ENCODE data around the gene VPS33B.
"Not testable (repeated sequence)": the region's sequence is repeated elsewhere in the genome, so short reads cannot be mapped to it uniquely, and the experiment has no call there.

Gene VPS33B

GRCh38 chr15:91027677-91028076 is 5.3 kb upstream of the VPS33B start:
- no peak for DNase-seq

GRCh38 chr15:91023720-91024119 is 1.3 kb upstream of the VPS33B start:
- no peak for DNase-seq

GRCh38 chr15:91022832-91023129 is 387 bp upstream of the VPS33B start:
- no peak for DNase-seq

- no peak for DNase-seq
Measured at GRCh38 chr15:91021516-91022074, 799 bp downstream of the VPS33B start.

DNA sequence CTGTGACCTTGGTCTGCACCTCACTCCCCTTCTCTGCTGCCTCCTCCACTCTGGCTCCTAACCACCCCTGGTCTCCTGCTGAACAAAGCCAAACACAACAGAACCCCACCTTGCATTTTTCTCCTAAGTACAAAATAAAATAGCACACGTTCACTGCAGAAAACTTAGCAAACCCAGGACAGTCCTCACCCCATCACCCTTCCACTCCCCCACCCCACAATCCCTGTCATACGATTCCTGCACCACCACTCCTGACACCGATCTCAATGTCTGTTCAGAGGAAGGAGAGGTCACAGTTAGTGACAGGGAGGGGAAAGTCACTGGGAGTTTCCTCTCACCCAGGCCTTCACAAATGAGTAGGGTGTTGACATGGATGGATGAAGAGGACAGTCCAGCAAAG is 4.2 kb downstream of the VPS33B start:
- no peak for DNase-seq

GRCh38 chr15:91017716-91018115 is 4.7 kb downstream of the VPS33B start:
- DNase-seq, result no peak

DNA sequence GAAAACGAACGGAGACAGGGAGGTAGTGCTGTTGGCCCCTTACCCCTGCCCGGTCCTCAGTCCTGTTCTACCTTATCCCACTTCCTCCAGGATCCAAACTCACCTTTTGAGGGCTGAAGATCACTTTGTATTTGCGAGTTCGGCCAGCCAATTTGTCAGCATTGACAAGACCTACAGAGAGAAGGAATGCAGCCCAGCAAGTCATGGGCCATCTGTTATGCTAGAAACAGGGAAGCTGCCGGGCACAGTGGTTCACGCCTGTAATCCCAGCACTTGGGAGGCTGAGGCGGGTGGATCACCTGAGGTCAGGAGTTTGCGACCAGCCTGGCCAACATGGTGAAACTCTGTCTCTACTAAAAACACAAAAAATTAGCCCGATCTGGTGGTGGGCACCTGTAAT is 8.7 kb downstream of the VPS33B start:
- not testable (repeated sequence) for DNase-seq

DNA sequence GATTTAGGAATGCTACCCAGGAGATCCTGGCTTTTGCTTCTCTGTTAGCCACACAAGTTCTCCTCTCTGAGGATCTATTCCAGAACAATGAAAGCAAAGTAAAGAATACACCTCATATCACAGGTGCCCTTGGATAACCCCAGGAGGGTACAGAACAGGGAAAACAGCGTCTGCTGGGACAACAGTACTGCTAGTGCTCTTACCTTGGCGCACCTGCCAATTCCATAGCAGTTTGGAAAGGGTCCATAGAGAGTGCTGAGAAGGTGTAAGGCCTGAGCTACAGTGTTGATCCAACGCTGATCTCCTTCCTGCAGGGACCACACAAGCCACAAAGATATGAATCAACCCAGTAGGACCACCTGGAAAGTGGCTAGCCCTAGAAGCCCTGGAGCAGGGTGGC is 15.1 kb downstream of the VPS33B start:
- DNase-seq, result no peak

DNA sequence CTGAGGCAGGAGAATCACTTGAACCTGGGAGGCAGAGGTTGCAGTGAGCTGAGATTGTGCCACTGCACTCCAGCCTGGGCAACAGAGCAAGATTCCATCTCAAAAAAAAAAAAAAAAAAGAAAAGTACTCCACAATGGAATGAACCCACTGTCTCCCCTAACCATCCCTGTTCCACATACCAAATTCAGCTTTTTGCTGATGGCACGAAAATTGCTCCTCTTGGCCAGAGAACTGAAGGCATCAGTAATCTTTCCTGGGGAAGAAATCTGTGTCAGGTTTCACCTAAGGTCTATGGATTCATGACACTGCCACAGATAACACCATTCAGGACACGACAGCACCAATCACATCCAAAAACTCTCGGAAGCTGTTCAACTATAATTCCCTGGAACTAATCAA is 21.2 kb downstream of the VPS33B start:
- no peak for DNase-seq

DNA sequence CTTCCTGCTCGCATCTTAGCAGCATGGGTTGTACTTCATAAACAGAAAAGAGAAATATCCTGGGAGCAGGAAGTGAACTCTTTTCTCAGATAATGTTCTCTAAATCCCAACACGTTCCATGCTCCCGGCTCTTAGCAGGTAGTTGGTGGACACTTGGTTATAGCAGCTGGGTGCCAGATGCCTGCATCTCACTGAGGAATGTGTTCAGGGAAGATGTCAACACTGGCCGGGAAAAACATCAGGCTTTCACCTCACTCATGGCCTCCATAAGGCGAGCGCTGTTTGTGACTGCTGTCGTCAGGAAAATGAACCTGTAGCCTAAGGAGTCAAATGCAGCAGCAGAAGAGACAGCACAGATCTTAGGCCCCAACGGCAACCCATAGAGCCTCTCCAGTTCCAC is 23.7 kb downstream of the VPS33B start:
- no peak for DNase-seq

DNA sequence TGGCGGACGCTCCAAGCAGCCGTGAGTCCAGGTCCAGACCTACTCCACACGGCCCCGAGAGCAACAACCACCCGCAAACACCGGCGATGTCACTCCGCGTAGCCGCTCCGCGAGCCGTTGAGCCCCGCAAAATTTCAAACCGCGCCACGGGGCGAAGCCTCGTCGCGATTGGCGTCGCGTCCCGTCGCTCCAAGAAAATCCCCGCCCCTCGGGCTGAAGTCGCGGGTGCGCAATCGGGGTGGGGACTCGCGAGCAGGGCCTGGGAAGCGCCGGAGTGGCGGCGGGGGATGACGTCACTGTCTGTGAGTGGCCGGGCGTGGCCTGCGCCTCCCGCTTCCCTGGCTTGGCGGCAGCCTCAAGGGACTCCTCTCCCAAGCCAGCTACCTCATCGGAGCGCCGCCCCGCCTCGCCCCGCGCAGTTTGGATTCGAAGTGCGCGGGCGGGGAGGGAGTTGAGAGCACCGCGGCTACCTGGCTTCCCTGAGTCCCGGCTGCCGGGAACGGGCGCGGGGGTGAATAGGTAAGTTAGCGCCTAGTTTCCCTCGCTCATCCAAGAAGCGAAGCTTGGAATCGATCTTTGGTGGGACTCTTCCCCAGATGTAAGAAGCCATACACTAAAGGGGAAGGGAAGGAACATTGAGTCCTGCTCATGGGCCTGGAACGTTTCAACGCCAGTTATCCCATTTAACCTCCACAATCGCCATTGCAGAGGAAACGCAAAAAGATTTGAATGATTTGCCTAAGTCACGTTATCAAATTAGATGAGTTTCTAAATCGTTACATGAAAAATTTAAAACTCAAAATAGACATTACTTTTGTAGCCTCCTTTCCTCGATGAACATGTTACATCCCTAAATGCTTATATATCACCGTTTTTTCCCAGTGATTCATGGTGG is 27.7 kb downstream of the VPS33B start, which contains the start of gene PRC1:
TSS of gene PRC1 (minus strand) at position 119 of the 895 bp plus-strand sequence. CDS start at position 1, 118 bp downstream.
- DNase-seq, result peak; percentile 99

DNA sequence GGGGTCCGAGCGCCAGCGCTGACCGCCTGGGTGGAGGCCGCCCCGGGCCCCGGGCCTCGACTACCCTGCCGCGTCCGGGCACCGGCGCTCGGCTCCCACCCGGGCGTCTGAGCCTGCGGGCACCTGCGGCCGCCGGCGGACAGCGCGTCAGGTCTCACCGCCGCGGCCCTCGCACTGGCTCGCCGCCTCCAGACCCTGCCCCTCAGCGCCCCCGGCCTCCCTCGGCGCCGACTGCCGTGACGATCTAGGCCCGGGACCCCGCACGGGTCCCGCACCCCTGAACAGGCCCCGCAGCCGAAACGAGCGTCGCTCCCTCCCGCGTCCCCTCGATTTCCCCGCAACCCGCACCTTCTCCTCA is 28.4 kb downstream of the VPS33B start:
- DNase-seq, result no peak

GRCh38 chr15:90991587-90992285 is 30.7 kb downstream of the VPS33B start:
- no peak for DNase-seq

DNA sequence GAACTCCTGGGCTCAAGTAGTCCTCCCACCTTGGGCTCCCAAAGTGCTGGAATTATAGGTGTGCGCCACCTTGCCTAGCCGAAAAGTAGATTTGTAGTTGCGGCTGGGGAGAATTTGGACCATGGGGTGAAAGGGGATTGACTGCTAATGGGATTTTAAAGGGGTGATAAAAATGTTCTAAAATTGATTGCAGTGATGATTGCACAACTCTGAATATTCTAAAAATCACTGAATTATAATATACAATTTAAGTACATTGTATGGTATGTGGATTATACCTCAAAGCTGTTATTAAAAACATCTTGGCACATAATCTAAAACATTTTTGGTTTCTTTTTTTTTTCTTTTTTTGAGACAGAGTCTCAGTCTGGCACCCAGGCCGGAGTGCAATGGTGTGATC is 31.9 kb downstream of the VPS33B start:
- no peak for DNase-seq

GRCh38 chr15:90989040-90989768 is 33.2 kb downstream of the VPS33B start:
- DNase-seq, result no peak

DNA sequence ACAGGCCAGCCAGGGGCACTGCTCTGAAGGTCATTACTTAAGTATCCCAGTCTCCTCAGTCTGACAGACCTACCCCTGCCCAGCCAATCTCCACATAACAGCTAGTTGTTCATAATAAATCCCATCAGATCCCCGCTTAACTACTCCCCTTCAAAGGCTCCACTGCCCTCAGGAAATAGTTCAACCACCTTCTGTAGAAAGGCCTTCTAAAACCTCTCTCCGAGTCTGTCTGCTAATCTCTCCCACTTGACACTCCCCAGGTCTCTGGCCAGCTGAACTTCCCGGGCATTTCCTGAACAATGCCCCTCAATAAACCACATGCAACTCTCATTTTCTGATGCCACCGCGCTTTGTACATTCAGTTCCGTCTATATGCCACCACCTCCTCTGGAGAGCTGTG is 34.1 kb downstream of the VPS33B start:
- DNase-seq, result no peak

- no peak for DNase-seq
Measured at GRCh38 chr15:90987561-90988141, 34.7 kb downstream of the VPS33B start.

GRCh38 chr15:90986790-90987507 is 35.4 kb downstream of the VPS33B start:
- no peak for DNase-seq

GRCh38 chr15:90982135-90982534 is 40.3 kb downstream of the VPS33B start:
- DNase-seq, result no peak

DNA sequence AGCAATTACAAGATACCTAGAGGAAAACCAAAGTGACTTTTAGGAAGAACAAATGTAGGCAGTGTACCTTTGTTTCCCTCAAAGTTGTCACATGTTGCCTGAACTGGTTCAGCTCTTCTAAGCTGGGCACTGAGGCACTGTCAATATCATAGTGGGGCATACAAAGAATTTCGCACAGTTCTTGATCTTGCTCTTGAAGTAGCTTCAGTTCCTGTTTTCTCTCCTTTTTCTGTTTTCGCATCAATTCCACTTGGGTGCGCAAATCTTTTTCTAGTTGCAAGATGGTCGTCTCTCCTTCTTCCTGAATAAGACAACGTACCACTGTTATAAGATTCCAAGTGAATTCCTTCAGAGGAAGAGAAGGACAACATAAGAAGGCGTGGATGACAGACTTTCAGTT is 40.7 kb downstream of the VPS33B start:
- no peak for DNase-seq

GRCh38 chr15:90979582-90979981 is 42.8 kb downstream of the VPS33B start:
- no peak for DNase-seq

GRCh38 chr15:90974216-90974615 is 48.2 kb downstream of the VPS33B start:
- DNase-seq, result no peak

Data from NCI-H774 (cell line).